HEK293 (cell line): ENCODE measurements around the gene KLF7.

Source experiments
- CTCF ChIA-PET: fragments of 350-600 bp; formaldehyde crosslinking; extraction: SDS; loops from one replicate; lab custom pipeline; 2021; ENCODE audit warnings: antibody characterized with exemption; lab: Yijun Ruan, JAX
- POLR2A ChIA-PET: fragments of 300-600 bp; formaldehyde crosslinking; extraction: SDS; loops from one replicate; lab custom pipeline; 2020; ENCODE audit warnings: antibody characterized with exemption, inconsistent platforms; lab: Yijun Ruan, JAX
- H3K27ac ChIP-seq: fragments of 200-500 bp; sonication (Bioruptor generic); 2 replicates; pipeline ENCODE4 v1.5.1; 2014; ENCODE audit warnings: low read depth, low read length, control low read depth, inconsistent platforms; ENCODE audit errors: extremely low read depth
- H3K36me3 ChIP-seq, 2 experiments: fragments of 200-500 bp in 1 of 2; sonication (Bioruptor generic) in 1 of 2; 1 replicate in 1 of 2; 2 replicates in 1 of 2; pipeline ENCODE4 v1.5.1; 2014 to 2017; ENCODE audit warnings: inconsistent platforms in 2 of 2, low read length in 2 of 2; ENCODE audit not compliant: control insufficient read depth in 2 of 2, insufficient read depth in 1 of 2
- H3K4me1 ChIP-seq: fragments of 200-500 bp; sonication (Bioruptor generic); 2 replicates; pipeline ENCODE4 v1.5.1; 2014; ENCODE audit warnings: mild to moderate bottlenecking, low read length, inconsistent platforms; ENCODE audit not compliant: control insufficient read depth, insufficient read depth
- H3K4me3 ChIP-seq: 2 replicates; pipeline ENCODE4 v1.5.1; 2011; ENCODE audit warnings: low read depth, mild to moderate bottlenecking, control low read depth, low read length, moderate library complexity
- H3K9me3 ChIP-seq: fragments of 200-500 bp; sonication (Bioruptor generic); 2 replicates; pipeline ENCODE4 v1.5.1; 2014; ENCODE audit warnings: low read depth, low read length, inconsistent platforms; ENCODE audit not compliant: control insufficient read depth, insufficient read depth
- SCRT2 ChIP-seq: fragments of 450-650 bp; formaldehyde crosslinking; IDR thresholded peaks from 2 replicates; pipeline ENCODE4 v1.5.1; 2016; ENCODE audit warnings: missing biosample characterization, missing genetic modification characterization
- ZBTB7A ChIP-seq: fragments of 450-650 bp; formaldehyde crosslinking; IDR thresholded peaks from 2 replicates; pipeline ENCODE4 v1.5.1; 2016; ENCODE audit warnings: low read depth, missing biosample characterization, missing genetic modification characterization
- ZFP41 ChIP-seq: fragments of 450-650 bp; formaldehyde crosslinking; IDR thresholded peaks from 2 replicates; pipeline ENCODE4 v1.5.1; 2016; ENCODE audit warnings: missing biosample characterization, missing genetic modification characterization, borderline replicate concordance
- ZNF214 ChIP-seq: fragments of 450-650 bp; formaldehyde crosslinking; IDR thresholded peaks from 2 replicates; pipeline ENCODE4 v1.5.1; 2017; ENCODE audit warnings: missing biosample characterization, mild to moderate bottlenecking, missing genetic modification characterization, borderline replicate concordance
- ZNF24 ChIP-seq: fragments of 450-650 bp; formaldehyde crosslinking; IDR thresholded peaks from 2 replicates; pipeline ENCODE4 v1.5.1; 2016; ENCODE audit warnings: missing biosample characterization, missing genetic modification characterization
- ZNF266 ChIP-seq: fragments of 450-650 bp; formaldehyde crosslinking; IDR thresholded peaks from 2 replicates; pipeline ENCODE4 v1.5.1; 2016; ENCODE audit warnings: missing biosample characterization, missing genetic modification characterization, low read depth
- ZNF311 ChIP-seq: fragments of 450-650 bp; formaldehyde crosslinking; IDR thresholded peaks from 2 replicates; pipeline ENCODE4 v1.5.1; 2017; ENCODE audit warnings: missing biosample characterization, missing genetic modification characterization, borderline replicate concordance
- ZNF37A ChIP-seq: fragments of 450-650 bp; IDR thresholded peaks from 2 replicates; pipeline ENCODE4 v1.5.1; 2018; ENCODE audit warnings: missing biosample characterization, missing genetic modification characterization
- ZNF501 ChIP-seq: fragments of 450-650 bp; formaldehyde crosslinking; IDR thresholded peaks from 2 replicates; pipeline ENCODE4 v1.5.1; 2016; ENCODE audit warnings: missing biosample characterization, missing genetic modification characterization
- ZNF585B ChIP-seq: fragments of 450-650 bp; formaldehyde crosslinking; IDR thresholded peaks from 2 replicates; pipeline ENCODE4 v1.5.1; 2016; ENCODE audit warnings: missing biosample characterization, missing genetic modification characterization
- ZNF596 ChIP-seq: fragments of 450-650 bp; IDR thresholded peaks from 2 replicates; pipeline ENCODE4 v1.5.0; 2018; ENCODE audit warnings: missing biosample characterization, mild to moderate bottlenecking, missing genetic modification characterization, moderate library complexity
- ZSCAN23 ChIP-seq: fragments of 450-650 bp; formaldehyde crosslinking; IDR thresholded peaks from 2 replicates; pipeline ENCODE4 v1.5.1; 2016; ENCODE audit warnings: missing biosample characterization, missing genetic modification characterization
- TF ChIP-seq, protein P1 (sequence below): fragments of 450-650 bp; formaldehyde crosslinking; IDR thresholded peaks from 2 replicates; pipeline ENCODE4 v1.5.1; 2016; ENCODE audit warnings: missing biosample characterization, missing genetic modification characterization
- TF ChIP-seq, protein P2 (sequence below): fragments of 450-650 bp; formaldehyde crosslinking; IDR thresholded peaks from 2 replicates; pipeline ENCODE4 v1.5.1; 2016; ENCODE audit warnings: missing biosample characterization, missing genetic modification characterization, borderline replicate concordance
- TF ChIP-seq, protein P3 (sequence below): fragments of 450-650 bp; formaldehyde crosslinking; IDR thresholded peaks from 2 replicates; pipeline ENCODE4; 2016; ENCODE audit warnings: missing biosample characterization, missing genetic modification characterization
- TF ChIP-seq, protein P4 (sequence below): fragments of 450-650 bp; formaldehyde crosslinking; IDR thresholded peaks from 2 replicates; pipeline ENCODE4 v1.5.0; 2017; ENCODE audit warnings: missing biosample characterization, missing genetic modification characterization, borderline replicate concordance
- TF ChIP-seq, protein P5 (sequence below): fragments of 450-650 bp; formaldehyde crosslinking; IDR thresholded peaks from 2 replicates; pipeline ENCODE4 v1.5.1; 2016; ENCODE audit warnings: missing biosample characterization, missing genetic modification characterization
- TF ChIP-seq, protein P6 (sequence below): fragments of 450-650 bp; IDR thresholded peaks from 2 replicates; pipeline ENCODE4 v1.5.1; 2018; ENCODE audit warnings: missing biosample characterization, missing genetic modification characterization

KLF7 gene

DNA sequence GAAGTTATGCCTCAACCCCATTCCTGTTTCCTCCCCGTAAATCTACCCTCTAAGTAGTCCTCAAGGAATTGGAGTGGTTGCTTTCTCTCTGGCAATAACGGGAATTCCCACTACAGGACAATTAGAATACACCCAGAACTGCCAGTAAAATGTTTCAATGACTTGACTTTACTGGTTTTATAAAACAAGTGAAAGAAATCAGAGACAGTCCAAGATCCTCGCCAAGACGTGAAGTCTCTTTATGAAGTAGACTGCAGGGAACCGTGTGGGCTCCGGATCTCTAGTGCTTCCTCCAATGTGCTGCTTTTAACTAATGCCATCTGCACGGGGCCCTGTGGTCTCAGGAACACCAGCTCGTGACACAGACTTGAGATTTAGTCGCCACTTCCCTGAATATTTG, 125.1 kb downstream of the KLF7 start:
- ChIA-PET POLR2A (no interaction called here), CTCF (no interaction called here)
- H3K4me1 ChIP-seq = no peaks in the 10 kb centered on the region; the same call in 1 of the 2 replicates
- no peak overlapping the region for H3K4me3 ChIP-seq
- no peak for TF ChIP-seq ZBTB7A (tag by site-specific recombination)
- TF ChIP-seq ZSCAN23 (tag by site-specific recombination) = no peak
- TF ChIP-seq ZNF266 (tag by site-specific recombination) = no peak
- TF ChIP-seq SCRT2 = no peak
- TF ChIP-seq, protein P1, sequence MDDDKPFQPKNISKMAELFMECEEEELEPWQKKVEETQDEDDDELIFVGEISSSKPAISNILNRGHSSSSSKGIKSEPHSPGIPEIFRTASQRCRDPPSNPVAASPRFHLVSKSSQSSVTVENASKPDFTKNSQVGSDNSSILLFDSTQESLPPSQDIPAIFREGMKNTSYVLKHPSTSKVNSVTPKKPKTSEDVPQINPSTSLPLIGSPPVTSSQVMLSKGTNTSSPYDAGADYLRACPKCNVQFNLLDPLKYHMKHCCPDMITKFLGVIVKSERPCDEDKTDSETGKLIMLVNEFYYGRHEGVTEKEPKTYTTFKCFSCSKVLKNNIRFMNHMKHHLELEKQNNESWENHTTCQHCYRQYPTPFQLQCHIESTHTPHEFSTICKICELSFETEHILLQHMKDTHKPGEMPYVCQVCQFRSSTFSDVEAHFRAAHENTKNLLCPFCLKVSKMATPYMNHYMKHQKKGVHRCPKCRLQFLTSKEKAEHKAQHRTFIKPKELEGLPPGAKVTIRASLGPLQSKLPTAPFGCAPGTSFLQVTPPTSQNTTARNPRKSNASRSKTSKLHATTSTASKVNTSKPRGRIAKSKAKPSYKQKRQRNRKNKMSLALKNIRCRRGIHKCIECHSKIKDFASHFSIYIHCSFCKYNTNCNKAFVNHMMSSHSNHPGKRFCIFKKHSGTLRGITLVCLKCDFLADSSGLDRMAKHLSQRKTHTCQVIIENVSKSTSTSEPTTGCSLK (tag by site-specific recombination) = no peak
- TF ChIP-seq, protein P2, sequence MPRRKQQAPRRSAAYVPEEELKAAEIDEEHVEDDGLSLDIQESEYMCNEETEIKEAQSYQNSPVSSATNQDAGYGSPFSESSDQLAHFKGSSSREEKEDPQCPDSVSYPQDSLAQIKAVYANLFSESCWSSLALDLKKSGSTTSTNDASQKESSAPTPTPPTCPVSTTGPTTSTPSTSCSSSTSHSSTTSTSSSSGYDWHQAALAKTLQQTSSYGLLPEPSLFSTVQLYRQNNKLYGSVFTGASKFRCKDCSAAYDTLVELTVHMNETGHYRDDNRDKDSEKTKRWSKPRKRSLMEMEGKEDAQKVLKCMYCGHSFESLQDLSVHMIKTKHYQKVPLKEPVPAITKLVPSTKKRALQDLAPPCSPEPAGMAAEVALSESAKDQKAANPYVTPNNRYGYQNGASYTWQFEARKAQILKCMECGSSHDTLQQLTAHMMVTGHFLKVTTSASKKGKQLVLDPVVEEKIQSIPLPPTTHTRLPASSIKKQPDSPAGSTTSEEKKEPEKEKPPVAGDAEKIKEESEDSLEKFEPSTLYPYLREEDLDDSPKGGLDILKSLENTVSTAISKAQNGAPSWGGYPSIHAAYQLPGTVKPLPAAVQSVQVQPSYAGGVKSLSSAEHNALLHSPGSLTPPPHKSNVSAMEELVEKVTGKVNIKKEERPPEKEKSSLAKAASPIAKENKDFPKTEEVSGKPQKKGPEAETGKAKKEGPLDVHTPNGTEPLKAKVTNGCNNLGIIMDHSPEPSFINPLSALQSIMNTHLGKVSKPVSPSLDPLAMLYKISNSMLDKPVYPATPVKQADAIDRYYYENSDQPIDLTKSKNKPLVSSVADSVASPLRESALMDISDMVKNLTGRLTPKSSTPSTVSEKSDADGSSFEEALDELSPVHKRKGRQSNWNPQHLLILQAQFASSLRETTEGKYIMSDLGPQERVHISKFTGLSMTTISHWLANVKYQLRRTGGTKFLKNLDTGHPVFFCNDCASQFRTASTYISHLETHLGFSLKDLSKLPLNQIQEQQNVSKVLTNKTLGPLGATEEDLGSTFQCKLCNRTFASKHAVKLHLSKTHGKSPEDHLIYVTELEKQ (tag by site-specific recombination) = no peak
- TF ChIP-seq, protein P3, sequence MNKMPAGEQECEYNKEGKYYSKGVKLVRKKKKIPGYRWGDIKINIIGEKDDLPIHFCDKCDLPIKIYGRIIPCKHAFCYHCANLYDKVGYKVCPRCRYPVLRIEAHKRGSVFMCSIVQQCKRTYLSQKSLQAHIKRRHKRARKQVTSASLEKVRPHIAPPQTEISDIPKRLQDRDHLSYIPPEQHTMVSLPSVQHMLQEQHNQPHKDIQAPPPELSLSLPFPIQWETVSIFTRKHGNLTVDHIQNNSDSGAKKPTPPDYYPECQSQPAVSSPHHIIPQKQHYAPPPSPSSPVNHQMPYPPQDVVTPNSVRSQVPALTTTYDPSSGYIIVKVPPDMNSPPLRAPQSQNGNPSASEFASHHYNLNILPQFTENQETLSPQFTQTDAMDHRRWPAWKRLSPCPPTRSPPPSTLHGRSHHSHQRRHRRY (tag by site-specific recombination) = no peak
- no peak for TF ChIP-seq ZNF501 (tag by site-specific recombination)
- TF ChIP-seq, protein P4, sequence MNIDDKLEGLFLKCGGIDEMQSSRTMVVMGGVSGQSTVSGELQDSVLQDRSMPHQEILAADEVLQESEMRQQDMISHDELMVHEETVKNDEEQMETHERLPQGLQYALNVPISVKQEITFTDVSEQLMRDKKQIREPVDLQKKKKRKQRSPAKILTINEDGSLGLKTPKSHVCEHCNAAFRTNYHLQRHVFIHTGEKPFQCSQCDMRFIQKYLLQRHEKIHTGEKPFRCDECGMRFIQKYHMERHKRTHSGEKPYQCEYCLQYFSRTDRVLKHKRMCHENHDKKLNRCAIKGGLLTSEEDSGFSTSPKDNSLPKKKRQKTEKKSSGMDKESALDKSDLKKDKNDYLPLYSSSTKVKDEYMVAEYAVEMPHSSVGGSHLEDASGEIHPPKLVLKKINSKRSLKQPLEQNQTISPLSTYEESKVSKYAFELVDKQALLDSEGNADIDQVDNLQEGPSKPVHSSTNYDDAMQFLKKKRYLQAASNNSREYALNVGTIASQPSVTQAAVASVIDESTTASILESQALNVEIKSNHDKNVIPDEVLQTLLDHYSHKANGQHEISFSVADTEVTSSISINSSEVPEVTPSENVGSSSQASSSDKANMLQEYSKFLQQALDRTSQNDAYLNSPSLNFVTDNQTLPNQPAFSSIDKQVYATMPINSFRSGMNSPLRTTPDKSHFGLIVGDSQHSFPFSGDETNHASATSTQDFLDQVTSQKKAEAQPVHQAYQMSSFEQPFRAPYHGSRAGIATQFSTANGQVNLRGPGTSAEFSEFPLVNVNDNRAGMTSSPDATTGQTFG (tag by site-specific recombination) = no peak
- no peak for TF ChIP-seq ZNF596 (tag by site-specific recombination)
- no peak for TF ChIP-seq ZNF585B (tag by site-specific recombination)
- no peak for TF ChIP-seq ZNF37A
- TF ChIP-seq, protein P5, sequence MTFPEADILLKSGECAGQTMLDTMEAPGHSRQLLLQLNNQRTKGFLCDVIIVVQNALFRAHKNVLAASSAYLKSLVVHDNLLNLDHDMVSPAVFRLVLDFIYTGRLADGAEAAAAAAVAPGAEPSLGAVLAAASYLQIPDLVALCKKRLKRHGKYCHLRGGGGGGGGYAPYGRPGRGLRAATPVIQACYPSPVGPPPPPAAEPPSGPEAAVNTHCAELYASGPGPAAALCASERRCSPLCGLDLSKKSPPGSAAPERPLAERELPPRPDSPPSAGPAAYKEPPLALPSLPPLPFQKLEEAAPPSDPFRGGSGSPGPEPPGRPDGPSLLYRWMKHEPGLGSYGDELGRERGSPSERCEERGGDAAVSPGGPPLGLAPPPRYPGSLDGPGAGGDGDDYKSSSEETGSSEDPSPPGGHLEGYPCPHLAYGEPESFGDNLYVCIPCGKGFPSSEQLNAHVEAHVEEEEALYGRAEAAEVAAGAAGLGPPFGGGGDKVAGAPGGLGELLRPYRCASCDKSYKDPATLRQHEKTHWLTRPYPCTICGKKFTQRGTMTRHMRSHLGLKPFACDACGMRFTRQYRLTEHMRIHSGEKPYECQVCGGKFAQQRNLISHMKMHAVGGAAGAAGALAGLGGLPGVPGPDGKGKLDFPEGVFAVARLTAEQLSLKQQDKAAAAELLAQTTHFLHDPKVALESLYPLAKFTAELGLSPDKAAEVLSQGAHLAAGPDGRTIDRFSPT = no peak
- TF ChIP-seq, all 188 proteins: peak for 0
- no peak overlapping the region for H3K27ac ChIP-seq
- no peaks in the 10 kb centered on the region for H3K36me3 ChIP-seq
- no peaks in the 10 kb centered on the region for H3K9me3 ChIP-seq

DNA sequence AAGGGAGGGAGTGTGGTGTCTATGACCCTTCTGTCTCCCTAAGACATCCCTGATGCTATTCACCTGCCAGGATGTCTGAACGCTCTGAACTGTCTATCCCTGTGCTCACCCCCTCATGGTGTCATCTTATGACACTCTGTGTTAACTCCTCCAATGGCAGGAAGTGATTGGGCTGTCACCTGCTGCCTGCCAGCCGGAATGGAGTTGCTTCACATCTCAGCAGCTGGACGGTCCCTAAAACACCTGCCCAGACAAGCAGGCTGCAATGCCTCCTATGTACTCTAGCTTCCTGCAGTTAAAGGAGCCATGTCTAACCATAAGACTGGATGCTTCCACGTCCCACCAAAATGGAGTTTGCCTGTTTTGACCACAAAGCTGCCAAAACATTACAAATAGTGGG, 126.5 kb downstream of the KLF7 start:
- H3K4me3 ChIP-seq = no peak overlapping the region
- H3K27ac ChIP-seq = no peak overlapping the region
- no peaks in the 10 kb centered on the region for H3K36me3 ChIP-seq
- H3K9me3 ChIP-seq = no peaks in the 10 kb centered on the region
- ChIA-PET CTCF (no interaction called here), POLR2A (no interaction called here)
- H3K4me1 ChIP-seq = no peaks in the 10 kb centered on the region; the same call in 1 of the 2 replicates
- TF ChIP-seq, protein P2 (tag by site-specific recombination) = no peak
- TF ChIP-seq ZNF214 (tag by site-specific recombination) (no peak), ZFP41 (no peak), ZNF24 (tag by site-specific recombination) (no peak), ZNF311 (tag by site-specific recombination) (no peak)
- TF ChIP-seq, protein P6, sequence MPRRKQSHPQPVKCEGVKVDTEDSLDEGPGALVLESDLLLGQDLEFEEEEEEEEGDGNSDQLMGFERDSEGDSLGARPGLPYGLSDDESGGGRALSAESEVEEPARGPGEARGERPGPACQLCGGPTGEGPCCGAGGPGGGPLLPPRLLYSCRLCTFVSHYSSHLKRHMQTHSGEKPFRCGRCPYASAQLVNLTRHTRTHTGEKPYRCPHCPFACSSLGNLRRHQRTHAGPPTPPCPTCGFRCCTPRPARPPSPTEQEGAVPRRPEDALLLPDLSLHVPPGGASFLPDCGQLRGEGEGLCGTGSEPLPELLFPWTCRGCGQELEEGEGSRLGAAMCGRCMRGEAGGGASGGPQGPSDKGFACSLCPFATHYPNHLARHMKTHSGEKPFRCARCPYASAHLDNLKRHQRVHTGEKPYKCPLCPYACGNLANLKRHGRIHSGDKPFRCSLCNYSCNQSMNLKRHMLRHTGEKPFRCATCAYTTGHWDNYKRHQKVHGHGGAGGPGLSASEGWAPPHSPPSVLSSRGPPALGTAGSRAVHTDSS = no peak
